Ecto neural progenitor cell (in vitro differentiated cells): ENCODE results near the gene ZNF618.
A peak's percentile ranks its signal among the peaks of the same experiment; 100 is the strongest.

Experiments
- DNase-seq: peaks from one replicate; pipeline ENCODE4 v3.0.0-alpha.2; 2018; ENCODE audit warnings: low spot score

ZNF618 gene

GRCh38 chr9:114002986-114003350 lies 126.9 kb downstream of the ZNF618 start:
- peak; percentile 22 for DNase-seq

GRCh38 chr9:114003351-114003750 lies 127.2 kb downstream of the ZNF618 start:
- DNase-seq = no peak

GRCh38 chr9:114003758-114004157 lies 127.6 kb downstream of the ZNF618 start:
- peak; percentile 19 for DNase-seq

GRCh38 chr9:114004221-114004716 lies 128.2 kb downstream of the ZNF618 start:
- DNase-seq = peak; percentile 22

- peak; percentile 18 for DNase-seq
Observed at GRCh38 chr9:114005371-114006154, 129.5 kb downstream of the ZNF618 start.

- no peak for DNase-seq
Observed at GRCh38 chr9:114006155-114006550, 130.0 kb downstream of the ZNF618 start.

GRCh38 chr9:114006931-114007691 lies 131.0 kb downstream of the ZNF618 start:
- peak; percentile 22 for DNase-seq

GRCh38 chr9:114007991-114008666 lies 132.0 kb downstream of the ZNF618 start:
- DNase-seq = peak; percentile 18

- DNase-seq = peak; percentile 19
Observed at GRCh38 chr9:114008667-114009410, 132.7 kb downstream of the ZNF618 start.

- DNase-seq = peak; percentile 10
Observed at GRCh38 chr9:114011313-114011712, 135.2 kb downstream of the ZNF618 start.

GRCh38 chr9:114012126-114012525 lies 136.0 kb downstream of the ZNF618 start:
- DNase-seq = no peak

- DNase-seq = no peak
Observed at GRCh38 chr9:114014044-114014443, 137.9 kb downstream of the ZNF618 start.

- no peak for DNase-seq
Observed at GRCh38 chr9:114015607-114016006, 139.5 kb downstream of the ZNF618 start.

- DNase-seq = peak; percentile 18
Observed at GRCh38 chr9:114016101-114016500, 140.0 kb downstream of the ZNF618 start.

- peak; percentile 21 for DNase-seq
Observed at GRCh38 chr9:114016629-114017423, 140.7 kb downstream of the ZNF618 start.

GRCh38 chr9:114017741-114018715 lies 141.9 kb downstream of the ZNF618 start:
- peak; percentile 29 for DNase-seq

- no peak for DNase-seq
Observed at GRCh38 chr9:114021578-114021977, 145.5 kb downstream of the ZNF618 start.

- DNase-seq = no peak
Observed at GRCh38 chr9:114023961-114024360, 147.9 kb downstream of the ZNF618 start.

GRCh38 chr9:114025196-114025753 lies 149.2 kb downstream of the ZNF618 start:
- DNase-seq = no peak
